Testis (tissue), 2 donors: ENCODE data around the gene MAMLD1.

Experiments
- CTCF ChIP-seq, 3 experiments: fragments of 450-650 bp in 2 of 3; fragments of 200-600 bp in 1 of 3; sonication (generic) in 1 of 3; IDR thresholded peaks; one replicate each; pipeline ENCODE4 v1.5.1; 2016 to 2019; ENCODE audit warnings: antibody characterized with exemption in 3 of 3, mild to moderate bottlenecking in 2 of 3, moderate library complexity in 1 of 3
- POLR2A ChIP-seq: fragments of 450-650 bp; IDR thresholded peaks from one replicate; pipeline ENCODE4 v1.6.1; 2017; ENCODE audit warnings: antibody characterized with exemption, mild to moderate bottlenecking, moderate library complexity

GRCh38 chrX:150547375-150548115, 184.4 kb downstream of the MAMLD1 start:
- TF ChIP-seq CTCF (IDR thresholded peaks at IDR 0.05) = no peak
- TF ChIP-seq POLR2A = no peak
